ENCODE results near the gene CNTNAP5.

CNTNAP5 gene

GRCh38 chr2:124874676-124875075 lies 849.6 kb downstream of the CNTNAP5 start:
- H3K4me3 ChIP-seq (ENCODE audit: low read depth, low read length) = no peak overlapping the region
- TF ChIP-seq, protein P1, sequence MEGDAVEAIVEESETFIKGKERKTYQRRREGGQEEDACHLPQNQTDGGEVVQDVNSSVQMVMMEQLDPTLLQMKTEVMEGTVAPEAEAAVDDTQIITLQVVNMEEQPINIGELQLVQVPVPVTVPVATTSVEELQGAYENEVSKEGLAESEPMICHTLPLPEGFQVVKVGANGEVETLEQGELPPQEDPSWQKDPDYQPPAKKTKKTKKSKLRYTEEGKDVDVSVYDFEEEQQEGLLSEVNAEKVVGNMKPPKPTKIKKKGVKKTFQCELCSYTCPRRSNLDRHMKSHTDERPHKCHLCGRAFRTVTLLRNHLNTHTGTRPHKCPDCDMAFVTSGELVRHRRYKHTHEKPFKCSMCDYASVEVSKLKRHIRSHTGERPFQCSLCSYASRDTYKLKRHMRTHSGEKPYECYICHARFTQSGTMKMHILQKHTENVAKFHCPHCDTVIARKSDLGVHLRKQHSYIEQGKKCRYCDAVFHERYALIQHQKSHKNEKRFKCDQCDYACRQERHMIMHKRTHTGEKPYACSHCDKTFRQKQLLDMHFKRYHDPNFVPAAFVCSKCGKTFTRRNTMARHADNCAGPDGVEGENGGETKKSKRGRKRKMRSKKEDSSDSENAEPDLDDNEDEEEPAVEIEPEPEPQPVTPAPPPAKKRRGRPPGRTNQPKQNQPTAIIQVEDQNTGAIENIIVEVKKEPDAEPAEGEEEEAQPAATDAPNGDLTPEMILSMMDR (IDR thresholded peaks at IDR 0.05; ENCODE audit: low read depth, low read length) = no peak

GRCh38 chr2:124875627-124876244 lies 850.6 kb downstream of the CNTNAP5 start:
- no peak overlapping the region for H3K4me3 ChIP-seq (ENCODE audit: low read depth, low read length)
- TF ChIP-seq, protein P1 (IDR thresholded peaks at IDR 0.05; ENCODE audit: low read depth, low read length) = no peak

DNA sequence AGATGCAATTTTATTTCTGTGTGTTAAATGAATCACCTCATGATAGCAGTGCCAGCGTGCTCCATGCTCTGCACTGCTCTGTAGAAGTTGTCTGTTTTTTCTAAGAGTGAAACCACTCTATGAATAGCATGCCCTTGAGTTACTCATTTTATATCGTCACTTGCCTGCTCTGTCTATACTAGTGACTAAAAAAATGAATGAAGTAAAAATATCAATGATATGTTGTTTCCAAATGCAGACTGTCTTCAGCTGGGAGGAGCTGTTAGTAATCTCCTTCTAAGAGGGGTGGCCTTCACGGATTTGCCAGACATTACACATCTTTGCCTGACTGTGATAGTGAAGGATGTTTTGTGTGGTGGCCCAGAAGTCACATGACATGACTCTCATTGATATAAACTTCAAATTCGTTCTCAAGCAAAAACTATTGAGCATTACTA lies 852.1 kb downstream of the CNTNAP5 start:
- no peak overlapping the region for H3K4me3 ChIP-seq (ENCODE audit: low read depth, low read length)
- TF ChIP-seq, protein P1 (IDR thresholded peaks at IDR 0.05; ENCODE audit: low read depth, low read length) = no peak

- TF ChIP-seq, protein P1 (IDR thresholded peaks at IDR 0.05; ENCODE audit: low read depth, low read length) = no peak
- no peak overlapping the region for H3K4me3 ChIP-seq (ENCODE audit: low read depth, low read length)
Observed at GRCh38 chr2:124879640-124880039, 854.6 kb downstream of the CNTNAP5 start.

DNA sequence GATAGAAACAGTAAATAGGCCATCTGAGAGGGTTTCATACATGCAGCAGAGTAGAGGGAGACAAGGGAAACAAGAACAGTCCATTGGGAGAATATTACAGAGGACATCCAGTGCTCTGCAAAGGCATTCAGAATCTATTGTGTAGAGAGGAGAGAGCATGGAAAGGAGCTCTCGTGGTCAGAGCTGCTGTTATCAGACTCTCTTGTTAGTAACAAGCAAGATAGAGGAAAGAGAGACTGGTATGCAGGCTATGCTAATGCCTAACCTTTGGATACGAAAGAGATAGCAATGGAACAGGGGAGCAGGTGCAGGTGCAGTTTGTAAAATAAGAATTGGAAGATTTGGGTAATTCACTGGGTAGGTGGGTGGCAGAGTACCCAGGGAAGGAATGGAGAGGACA lies 855.9 kb downstream of the CNTNAP5 start:
- H3K4me3 ChIP-seq (ENCODE audit: low read depth, low read length) = no peak overlapping the region
- TF ChIP-seq, protein P1 (IDR thresholded peaks at IDR 0.05; ENCODE audit: low read depth, low read length) = no peak

GRCh38 chr2:124882423-124882822 lies 857.3 kb downstream of the CNTNAP5 start:
- no peak overlapping the region for H3K4me3 ChIP-seq (ENCODE audit: low read depth, low read length)
- TF ChIP-seq, protein P1 (IDR thresholded peaks at IDR 0.05; ENCODE audit: low read depth, low read length) = no peak

GRCh38 chr2:124883595-124883994 lies 858.5 kb downstream of the CNTNAP5 start:
- TF ChIP-seq, protein P1 (IDR thresholded peaks at IDR 0.05; ENCODE audit: low read depth, low read length) = no peak
- no peak overlapping the region for H3K4me3 ChIP-seq (ENCODE audit: low read depth, low read length)
